NCI-H1092 treated with DMSO at 0.1 percent for 48 hours (cell line): Measurements from ENCODE around the gene MAPK9.

ENCODE experiments used
- DNase-seq: peaks from one replicate; lab custom pipeline; 2025; lab: John Stamatoyannopoulos, UW

The MAPK9 gene

DNA sequence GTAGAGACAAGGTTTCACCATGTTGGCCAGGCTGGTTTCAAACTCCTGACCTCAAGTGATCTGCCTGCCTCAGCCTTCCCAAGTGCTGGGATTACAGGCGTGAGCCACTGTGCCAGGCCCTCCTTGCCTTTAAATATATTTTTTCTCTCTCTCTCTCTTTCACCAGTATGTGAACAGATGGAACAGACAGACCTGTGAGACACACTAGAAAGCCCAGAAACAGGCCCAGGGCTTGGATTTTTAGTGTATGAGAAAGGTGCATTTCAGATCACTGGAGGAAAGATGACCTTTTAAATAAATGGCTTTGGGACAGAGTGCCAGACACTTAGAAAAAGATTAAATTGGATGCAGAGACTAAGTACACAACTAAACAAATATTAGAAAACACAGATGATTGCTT, 86.0 kb downstream of the MAPK9 start:
- DNase-seq: no peak

DNA sequence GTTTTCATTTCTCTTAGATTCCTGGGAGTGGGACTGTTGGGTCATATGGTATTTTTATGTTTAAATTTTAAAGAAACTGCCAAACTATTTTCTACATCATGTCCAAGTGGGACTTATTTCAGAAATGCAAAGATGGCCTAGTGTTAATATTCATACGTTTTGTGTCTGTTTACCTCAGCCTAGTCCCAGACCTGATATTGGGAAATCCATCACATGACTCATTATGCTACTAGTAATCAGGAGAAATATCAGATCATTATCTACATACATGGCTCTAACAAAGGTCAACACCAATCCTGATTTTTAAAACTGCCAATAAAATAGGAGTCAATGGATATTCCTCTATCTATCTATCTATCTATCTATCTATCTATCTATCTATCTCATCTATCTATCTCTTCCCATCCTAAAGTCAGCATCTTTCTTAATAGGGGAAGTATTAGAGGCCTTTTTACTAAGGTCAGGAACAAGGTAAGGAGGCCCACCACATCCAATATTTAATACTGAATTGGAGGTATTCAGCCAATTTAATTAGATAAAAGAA, 87.5 kb downstream of the MAPK9 start:
- no peak for DNase-seq

DNA sequence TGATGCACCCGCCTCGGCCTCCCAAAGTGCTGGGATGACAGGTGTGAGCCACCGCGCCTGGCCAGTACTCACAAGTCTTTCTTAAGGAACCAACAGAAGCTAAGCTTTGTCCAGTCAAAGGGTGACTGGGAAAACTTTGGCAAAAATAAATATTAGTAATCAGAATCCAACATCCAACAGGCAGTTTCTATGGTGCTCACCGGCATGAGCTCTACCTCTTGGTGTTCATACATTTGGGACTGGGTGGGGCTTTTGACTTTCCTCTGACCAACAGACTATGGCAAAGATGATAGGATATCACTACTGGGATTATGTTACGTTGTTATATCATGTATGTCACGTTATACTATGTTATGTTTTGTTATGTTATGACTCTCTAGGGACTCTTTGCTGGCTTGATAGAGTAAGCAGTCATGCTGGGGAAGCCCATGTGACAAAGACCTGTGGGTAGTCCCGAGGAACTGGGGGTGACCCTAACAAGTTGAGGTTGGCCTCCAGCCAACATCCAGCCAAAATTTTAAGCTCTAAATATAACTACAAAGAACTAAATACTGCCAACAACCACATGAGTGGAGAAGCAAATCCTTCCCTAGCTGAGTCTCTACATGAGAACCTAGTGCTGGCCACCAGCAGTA, 88.8 kb downstream of the MAPK9 start:
- DNase-seq: no peak

DNA sequence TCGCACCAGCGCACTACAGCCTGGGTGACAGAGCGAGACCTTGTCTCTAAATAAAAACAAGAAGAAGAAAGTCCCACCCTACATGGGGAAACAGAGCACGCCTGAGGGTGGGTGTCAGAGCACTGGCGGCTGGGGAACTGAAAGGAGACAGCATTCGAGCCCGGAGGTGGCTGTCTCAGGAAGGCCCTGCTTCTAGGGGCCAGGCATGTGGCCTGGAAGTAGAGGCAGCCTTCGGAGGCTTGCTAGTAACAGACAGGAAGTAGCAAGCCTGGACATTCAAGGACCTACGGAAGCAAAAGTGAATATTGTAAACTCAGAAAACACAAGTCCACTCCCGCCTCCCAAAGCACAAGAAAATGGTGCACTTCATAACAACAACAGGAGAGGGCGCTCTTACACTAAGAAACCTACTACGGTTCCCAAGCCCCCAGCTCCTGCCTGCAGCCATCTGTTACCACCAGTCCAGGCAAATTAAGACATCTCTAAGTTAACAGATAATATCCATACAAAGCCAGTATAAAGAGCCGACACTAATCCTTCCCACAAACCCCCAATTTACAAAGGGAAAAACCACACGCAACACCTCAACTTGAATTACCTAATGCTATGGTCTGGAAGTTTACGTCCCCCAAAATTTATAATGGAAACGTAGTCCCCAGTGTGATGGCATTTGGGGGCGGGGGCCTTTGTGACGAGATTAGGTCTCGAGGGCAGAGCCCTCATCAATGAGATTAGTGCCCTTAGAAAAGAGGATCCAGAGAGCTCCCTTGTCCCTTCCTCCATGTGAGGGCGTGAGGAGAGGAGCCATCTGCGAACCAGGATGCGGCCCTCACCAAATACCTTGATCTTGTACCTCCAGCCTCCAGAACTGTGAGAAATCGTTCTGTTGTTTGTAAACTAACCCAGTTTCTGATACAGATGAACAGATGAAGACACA, 90.6 kb downstream of the MAPK9 start:
- DNase-seq: no peak

DNA sequence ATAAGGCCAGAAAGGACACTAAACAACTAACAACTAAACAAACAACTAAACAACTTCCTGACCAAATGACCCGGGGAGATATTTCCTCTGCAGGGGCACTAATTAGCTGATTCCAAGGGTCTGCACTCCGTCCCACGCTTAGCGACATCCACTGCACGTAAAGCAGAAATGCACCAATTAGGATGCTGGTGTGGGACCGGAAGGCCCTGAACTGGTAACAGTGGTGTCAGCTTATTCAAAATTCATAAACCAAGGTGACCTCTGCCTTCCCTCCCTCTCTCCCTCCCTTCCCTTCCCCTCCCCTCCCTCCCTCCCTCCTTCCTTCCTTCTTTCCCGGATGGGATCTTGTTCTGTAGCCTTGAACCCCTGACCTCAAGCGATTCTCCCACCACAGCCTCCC, 92.5 kb downstream of the MAPK9 start:
- DNase-seq: no peak

DNA sequence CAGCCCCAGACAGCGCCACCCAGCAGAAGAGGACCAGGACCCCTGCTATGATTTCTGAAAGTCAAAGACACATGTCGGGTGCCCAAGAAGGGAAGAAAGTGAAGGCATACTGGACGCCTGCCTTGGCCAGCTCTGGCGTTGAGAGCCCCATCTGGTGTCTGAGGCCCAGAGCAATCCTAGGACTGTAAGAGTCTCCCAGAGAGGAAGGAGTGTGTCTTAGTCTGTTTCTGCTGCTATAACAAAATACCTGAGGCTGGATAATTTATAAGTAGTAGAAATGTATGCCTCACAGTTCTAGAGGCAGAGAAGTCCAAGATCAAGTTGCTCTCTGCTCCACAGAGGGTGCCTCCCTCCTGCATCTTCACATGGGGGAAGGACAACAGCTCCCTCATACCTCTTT, 93.7 kb downstream of the MAPK9 start:
- no peak for DNase-seq

DNA sequence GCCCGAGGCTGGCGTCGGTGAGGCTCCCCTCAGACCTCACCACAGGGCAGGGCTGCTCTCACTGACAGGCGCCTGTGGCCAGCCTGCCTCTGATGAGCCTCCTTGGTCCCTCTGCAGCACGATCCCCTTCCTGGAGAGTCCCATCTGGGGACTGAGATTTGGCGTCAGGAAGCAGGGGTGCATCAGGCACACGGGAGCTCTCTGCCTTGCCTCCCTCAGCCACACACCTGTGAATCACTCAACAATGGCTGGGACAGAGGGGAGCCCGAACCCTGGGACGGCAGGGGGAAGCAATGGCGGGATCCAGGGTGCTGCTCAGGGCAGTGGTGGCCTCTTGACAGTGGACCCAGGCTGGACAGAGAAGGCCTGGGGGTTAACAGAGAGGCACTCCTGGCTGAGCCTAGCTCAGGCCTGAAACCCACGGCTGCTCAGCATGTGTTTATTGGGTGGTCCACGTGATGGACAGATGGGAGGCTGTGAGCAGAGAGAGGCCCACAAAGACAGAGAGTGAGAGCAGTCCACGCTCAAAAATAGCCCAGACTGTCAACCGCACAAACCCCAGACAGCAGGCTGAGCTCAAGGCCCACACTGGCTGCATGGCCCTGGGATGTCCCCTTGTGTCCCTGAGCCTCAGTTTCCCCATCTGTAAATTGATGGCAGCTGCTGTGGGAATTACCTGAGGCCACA, 94.7 kb downstream of the MAPK9 start:
- no peak for DNase-seq

DNA sequence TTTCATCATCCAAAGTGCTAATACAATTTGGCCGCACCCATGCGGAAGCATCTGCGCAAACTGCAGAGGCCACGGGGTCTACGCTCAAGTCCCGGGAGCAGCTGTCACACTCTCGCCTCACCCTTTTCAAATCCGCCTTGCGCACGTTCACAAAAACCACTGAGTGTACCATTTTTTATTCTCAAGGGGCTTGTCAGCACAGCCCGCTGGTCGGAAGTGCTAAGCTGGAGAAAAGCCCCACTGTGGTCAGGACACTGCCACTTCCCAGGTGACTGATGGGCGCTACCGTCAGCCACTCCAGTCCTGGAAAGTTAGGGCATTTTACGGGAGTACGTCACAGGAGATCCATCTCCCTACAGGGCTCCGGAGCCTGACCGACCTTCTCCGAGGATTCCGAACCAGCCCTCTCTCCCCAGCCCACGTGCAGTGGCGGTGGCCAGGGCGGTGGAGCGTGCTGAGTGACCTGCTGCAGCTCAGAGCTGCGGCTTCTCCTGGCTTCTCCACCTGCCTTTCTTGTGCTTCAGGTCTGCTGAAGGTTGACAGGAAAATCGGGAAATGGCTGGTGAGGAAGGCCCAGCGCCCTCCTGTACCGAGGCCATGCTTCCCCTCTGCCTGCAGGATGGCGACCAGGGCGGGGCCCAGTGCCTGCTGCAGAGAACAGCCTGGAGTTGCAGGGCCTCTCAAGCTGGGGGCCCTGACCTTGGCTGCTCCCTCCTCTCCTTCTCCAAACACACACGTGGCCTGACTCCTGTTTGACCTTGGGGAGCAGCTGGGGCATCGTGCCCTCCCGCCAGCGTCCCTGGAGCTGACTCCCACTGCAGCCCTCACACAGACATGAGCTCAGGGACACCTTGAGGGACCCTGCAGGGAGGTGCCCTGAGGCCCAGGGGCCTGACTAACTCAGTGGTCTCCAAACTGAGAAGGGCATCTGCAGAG, 97.2 kb downstream of the MAPK9 start:
- DNase-seq: no peak

DNA sequence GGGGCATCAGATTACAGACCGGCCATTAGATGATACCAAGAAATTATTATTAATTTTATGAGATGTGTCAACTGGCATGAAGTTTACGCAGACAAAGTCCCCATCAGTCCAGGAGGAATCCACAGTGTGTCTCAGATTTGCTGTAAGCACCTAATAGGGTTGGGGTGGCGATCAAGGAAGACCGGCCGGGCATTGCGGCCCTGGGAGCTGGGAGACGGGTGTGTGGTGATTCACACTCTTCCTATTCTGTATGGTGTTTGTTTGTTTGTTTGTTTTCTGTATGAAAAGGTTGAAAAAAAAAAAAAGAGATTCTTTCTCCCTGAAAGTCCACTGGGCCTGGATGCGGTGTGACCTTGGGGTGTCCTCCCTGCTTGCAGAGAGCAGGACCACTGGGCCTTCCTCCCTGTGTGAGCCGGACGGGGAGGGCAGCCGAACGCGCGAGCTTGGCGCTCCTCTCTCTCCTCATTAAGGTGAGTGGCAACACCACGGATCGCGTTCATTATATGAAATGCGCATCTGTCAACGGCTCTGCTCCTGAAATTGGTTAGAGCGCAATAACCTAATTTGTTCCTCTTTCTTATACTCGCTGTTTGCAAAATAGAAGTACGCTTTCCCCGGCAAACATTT, 98.0 kb downstream of the MAPK9 start:
- no peak for DNase-seq

DNA sequence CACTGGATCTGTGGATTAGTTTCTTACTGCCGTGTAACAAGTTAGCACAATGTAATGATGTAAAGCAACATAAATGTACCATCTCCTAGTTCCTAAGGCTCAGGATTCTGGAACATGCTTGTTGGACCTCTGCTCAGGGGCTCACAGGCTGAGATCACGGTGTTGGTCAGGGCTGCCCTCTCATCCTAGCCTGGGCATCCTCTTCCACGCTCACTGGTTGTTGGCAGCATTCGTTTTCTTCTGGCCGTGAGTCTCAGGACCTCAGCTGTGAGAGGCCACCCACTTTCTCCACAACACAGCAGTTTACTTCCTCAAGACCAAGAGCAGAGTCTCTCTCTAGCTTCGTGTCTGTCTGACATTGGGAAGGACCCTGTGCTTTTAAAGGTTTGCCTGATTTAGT, 100.2 kb downstream of the MAPK9 start:
- DNase-seq: no peak

DNA sequence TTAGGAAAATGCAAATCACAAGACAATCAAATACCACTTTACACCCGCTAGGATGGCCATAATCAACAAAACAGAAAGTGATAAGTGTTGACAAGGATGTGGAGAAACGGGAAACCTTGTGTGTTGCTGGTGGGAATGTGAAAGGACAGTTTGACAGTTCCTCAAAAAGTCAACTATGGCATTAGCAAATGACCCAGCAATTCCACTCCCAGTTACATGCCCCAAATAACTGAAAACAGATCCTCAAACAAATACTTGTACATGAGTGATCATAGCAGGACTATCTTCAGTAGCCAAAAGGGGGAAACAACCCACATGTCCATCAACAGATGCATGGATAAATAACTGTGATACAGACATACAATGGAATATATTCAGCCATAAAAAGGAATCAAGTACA, 104.1 kb downstream of the MAPK9 start:
- DNase-seq: no peak
